Measurements from ENCODE around the gene KIAA1217.

- TF ChIP-seq, protein P1, sequence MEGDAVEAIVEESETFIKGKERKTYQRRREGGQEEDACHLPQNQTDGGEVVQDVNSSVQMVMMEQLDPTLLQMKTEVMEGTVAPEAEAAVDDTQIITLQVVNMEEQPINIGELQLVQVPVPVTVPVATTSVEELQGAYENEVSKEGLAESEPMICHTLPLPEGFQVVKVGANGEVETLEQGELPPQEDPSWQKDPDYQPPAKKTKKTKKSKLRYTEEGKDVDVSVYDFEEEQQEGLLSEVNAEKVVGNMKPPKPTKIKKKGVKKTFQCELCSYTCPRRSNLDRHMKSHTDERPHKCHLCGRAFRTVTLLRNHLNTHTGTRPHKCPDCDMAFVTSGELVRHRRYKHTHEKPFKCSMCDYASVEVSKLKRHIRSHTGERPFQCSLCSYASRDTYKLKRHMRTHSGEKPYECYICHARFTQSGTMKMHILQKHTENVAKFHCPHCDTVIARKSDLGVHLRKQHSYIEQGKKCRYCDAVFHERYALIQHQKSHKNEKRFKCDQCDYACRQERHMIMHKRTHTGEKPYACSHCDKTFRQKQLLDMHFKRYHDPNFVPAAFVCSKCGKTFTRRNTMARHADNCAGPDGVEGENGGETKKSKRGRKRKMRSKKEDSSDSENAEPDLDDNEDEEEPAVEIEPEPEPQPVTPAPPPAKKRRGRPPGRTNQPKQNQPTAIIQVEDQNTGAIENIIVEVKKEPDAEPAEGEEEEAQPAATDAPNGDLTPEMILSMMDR (IDR thresholded peaks at IDR 0.05): no peak
- TF ChIP-seq POLR2A (IDR thresholded peaks at IDR 0.05): no peak
These were observed 184.3 kb downstream of the KIAA1217 start for GRCh38 chr10:24393201-24393600.
